Activated naive CD8-positive, alpha-beta T cell (primary cell): ENCODE results near the gene WDR48.
A peak's percentile ranks its signal among the peaks of the same experiment; 100 is the strongest.

ENCODE experiments used
- H3K27ac Mint-ChIP-seq: one replicate; pipeline ENCODE4 v1.8.0; 2021; ENCODE audit warnings: mixed read lengths
- H3K27me3 Mint-ChIP-seq: one replicate; pipeline ENCODE4 v1.8.0; 2021; ENCODE audit warnings: mixed read lengths
- H3K36me3 Mint-ChIP-seq: one replicate; pipeline ENCODE4 v1.8.0; 2021; ENCODE audit warnings: mixed read lengths
- H3K4me1 Mint-ChIP-seq: one replicate; pipeline ENCODE4 v1.8.0; 2021; ENCODE audit warnings: low read depth, mixed read lengths
- H3K4me3 Mint-ChIP-seq: one replicate; pipeline ENCODE4 v1.8.0; 2021; ENCODE audit warnings: mild to moderate bottlenecking, mixed read lengths
- H3K9me3 Mint-ChIP-seq: one replicate; pipeline ENCODE4 v1.8.0; 2021; ENCODE audit warnings: low read depth, mixed read lengths

WDR48 gene

DNA sequence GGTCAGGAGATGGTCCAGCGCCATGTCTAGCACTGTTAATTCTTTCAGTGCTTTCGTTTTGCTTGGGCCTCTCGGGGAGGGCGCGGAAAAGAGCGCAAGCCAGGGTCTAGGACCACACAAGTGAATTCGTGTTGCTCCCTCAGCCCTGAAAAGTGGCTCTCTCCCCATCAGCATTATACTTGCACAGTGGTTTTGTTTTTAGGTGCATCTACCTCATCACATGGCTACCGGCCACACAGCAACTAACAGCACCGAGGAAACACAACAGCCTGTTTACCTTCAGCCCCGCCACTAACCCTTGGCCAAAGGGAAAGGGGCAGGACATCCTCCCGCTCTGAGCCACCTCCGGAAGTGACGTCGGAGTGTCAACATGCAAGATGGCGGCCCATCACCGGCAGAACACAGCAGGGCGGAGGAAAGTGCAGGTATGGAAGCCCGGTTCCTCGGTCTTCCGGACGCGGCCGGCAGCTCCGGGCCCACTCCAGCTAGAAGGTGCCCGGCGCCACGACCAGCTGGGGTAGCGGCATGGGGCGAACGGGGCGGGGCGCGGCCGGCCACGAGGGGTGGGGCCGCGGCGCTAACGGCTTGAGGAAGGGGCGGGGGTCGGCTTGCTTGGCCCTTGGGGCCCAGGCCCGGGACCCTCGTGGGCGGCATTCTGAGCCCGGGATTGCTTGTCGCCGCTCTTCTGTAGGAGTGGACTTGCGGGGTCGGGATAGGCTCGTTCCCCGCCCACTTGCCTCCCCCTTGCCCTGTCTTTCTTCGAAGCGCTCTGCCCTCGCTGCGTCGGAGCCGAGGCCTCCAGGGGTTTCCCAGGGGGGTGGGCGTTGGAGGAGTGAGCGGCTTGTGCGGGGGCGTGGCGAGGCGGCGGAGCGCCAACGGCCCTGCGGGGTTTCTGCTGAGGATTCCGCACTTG lies at the start of gene WDR48, which contains the start of gene SCN11A:
Gene WDR48, plus strand, starts transcription at position 368 of the 913 bp plus-strand sequence. Its CDS starts 10 bp downstream, at position 378.
Gene SCN11A, minus strand, starts transcription at position 296 of the 913 bp plus-strand sequence. CDS start 101,582 bp downstream, outside the sequence.
- H3K4me3 Mint-ChIP-seq: peak within 1 kb of the TSS; percentile 97
- H3K36me3 Mint-ChIP-seq: no peaks in the 10 kb centered on the region
- H3K27me3 Mint-ChIP-seq: no peaks in the 10 kb centered on the region
- H3K27ac Mint-ChIP-seq: peak within 1 kb of the TSS; percentile 96
- no peaks in the 10 kb centered on the region for H3K9me3 Mint-ChIP-seq
- H3K4me1 Mint-ChIP-seq: peaks cover 65% of the 10 kb centered on the region

DNA sequence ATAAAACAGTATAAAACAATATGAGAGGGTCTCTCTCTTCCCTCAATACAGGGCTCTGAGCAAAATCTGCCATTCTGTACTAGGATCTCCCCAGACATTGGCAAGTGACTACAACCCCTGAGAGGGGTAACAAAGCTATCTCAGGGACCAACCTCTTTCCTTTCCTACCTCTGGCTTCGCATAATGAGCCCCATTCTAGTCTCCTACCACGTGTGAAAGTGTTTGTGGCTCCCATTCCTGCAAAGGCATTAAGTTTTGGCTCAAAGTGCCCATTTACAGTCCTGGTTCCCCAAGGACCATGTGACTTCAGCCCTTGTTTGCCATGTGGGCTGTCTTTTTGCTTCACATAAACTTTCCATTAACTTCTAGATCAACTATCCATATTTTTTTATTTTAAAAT lies 46.5 kb upstream of the WDR48 start:
- Mint-ChIP-seq H3K27ac (no peak overlapping the region), H3K4me3 (no peak overlapping the region), H3K4me1 (no peaks in the 10 kb centered on the region), H3K27me3 (peaks cover 5% of the 10 kb centered on the region), H3K36me3 (no peaks in the 10 kb centered on the region), H3K9me3 (no peaks in the 10 kb centered on the region)

GRCh38 chr3:39011191-39011736 lies 40.6 kb upstream of the WDR48 start:
- Mint-ChIP-seq H3K9me3 (no peaks in the 10 kb centered on the region), H3K27me3 (peaks cover 6% of the 10 kb centered on the region), H3K4me3 (no peak overlapping the region), H3K27ac (no peak overlapping the region), H3K4me1 (no peaks in the 10 kb centered on the region), H3K36me3 (no peaks in the 10 kb centered on the region)

- no peak overlapping the region for H3K27ac Mint-ChIP-seq
- no peaks in the 10 kb centered on the region for H3K36me3 Mint-ChIP-seq
- H3K4me1 Mint-ChIP-seq: no peaks in the 10 kb centered on the region
- H3K9me3 Mint-ChIP-seq: no peaks in the 10 kb centered on the region
- peaks cover 3% of the 10 kb centered on the region for H3K27me3 Mint-ChIP-seq
- H3K4me3 Mint-ChIP-seq: no peak overlapping the region
These were observed 38.5 kb upstream of the WDR48 start for GRCh38 chr3:39013289-39013688.

DNA sequence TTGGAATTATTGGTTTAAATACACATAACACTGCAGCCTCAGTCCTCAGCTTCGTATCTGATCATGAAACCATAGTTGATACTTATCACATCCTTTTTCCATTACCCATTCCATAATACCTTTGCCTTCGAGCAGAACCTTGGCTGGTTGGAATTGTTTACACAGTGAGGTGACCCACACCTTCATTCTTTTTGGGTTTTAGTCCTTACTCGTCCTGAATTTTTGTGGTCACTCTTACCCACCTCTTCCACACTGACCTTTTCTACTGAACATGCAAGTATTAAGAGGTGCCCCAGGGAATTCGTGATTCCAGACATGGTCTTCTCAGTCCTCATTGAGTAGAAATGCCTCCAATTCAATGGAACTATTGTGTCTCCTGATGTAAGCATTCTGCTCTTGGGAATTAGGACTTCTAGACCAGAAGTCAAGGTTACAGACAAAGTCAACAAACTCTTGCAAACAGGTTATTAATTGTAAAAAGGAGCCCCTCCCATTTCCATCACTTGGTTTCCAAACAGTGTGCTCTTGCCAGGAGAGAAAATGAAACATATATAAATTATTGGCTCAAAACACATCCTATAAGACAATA lies 37.8 kb upstream of the WDR48 start:
- Mint-ChIP-seq H3K4me3 (no peak overlapping the region), H3K9me3 (no peaks in the 10 kb centered on the region), H3K27me3 (peaks cover 3% of the 10 kb centered on the region), H3K27ac (no peak overlapping the region), H3K36me3 (no peaks in the 10 kb centered on the region), H3K4me1 (no peaks in the 10 kb centered on the region)

GRCh38 chr3:39015418-39015817 lies 36.4 kb upstream of the WDR48 start:
- H3K9me3 Mint-ChIP-seq: no peaks in the 10 kb centered on the region
- peaks cover 4% of the 10 kb centered on the region for H3K27me3 Mint-ChIP-seq
- no peak overlapping the region for H3K27ac Mint-ChIP-seq
- H3K36me3 Mint-ChIP-seq: no peaks in the 10 kb centered on the region
- no peak overlapping the region for H3K4me3 Mint-ChIP-seq
- no peaks in the 10 kb centered on the region for H3K4me1 Mint-ChIP-seq

- H3K4me3 Mint-ChIP-seq: no peak overlapping the region
- H3K27me3 Mint-ChIP-seq: peaks cover 2% of the 10 kb centered on the region
- H3K4me1 Mint-ChIP-seq: no peaks in the 10 kb centered on the region
- no peak overlapping the region for H3K27ac Mint-ChIP-seq
- H3K9me3 Mint-ChIP-seq: no peaks in the 10 kb centered on the region
- H3K36me3 Mint-ChIP-seq: no peaks in the 10 kb centered on the region
These were observed 32.5 kb upstream of the WDR48 start for GRCh38 chr3:39019299-39019698.

- Mint-ChIP-seq H3K36me3 (no peaks in the 10 kb centered on the region), H3K9me3 (no peaks in the 10 kb centered on the region), H3K27ac (no peak overlapping the region), H3K27me3 (peaks cover 2% of the 10 kb centered on the region), H3K4me3 (no peak overlapping the region), H3K4me1 (no peaks in the 10 kb centered on the region)
These were observed 30.8 kb upstream of the WDR48 start for GRCh38 chr3:39021029-39021428.

GRCh38 chr3:39021465-39022285 lies 30.1 kb upstream of the WDR48 start:
- H3K9me3 Mint-ChIP-seq: no peaks in the 10 kb centered on the region
- H3K4me3 Mint-ChIP-seq: no peak overlapping the region
- no peaks in the 10 kb centered on the region for H3K4me1 Mint-ChIP-seq
- no peaks in the 10 kb centered on the region for H3K36me3 Mint-ChIP-seq
- no peak overlapping the region for H3K27ac Mint-ChIP-seq
- H3K27me3 Mint-ChIP-seq: peaks cover 2% of the 10 kb centered on the region

- no peaks in the 10 kb centered on the region for H3K36me3 Mint-ChIP-seq
- no peaks in the 10 kb centered on the region for H3K4me1 Mint-ChIP-seq
- H3K4me3 Mint-ChIP-seq: no peak overlapping the region
- H3K27ac Mint-ChIP-seq: no peak overlapping the region
- H3K27me3 Mint-ChIP-seq: peaks cover 2% of the 10 kb centered on the region
- H3K9me3 Mint-ChIP-seq: no peaks in the 10 kb centered on the region
These were observed 29.6 kb upstream of the WDR48 start for GRCh38 chr3:39022286-39022630.

DNA sequence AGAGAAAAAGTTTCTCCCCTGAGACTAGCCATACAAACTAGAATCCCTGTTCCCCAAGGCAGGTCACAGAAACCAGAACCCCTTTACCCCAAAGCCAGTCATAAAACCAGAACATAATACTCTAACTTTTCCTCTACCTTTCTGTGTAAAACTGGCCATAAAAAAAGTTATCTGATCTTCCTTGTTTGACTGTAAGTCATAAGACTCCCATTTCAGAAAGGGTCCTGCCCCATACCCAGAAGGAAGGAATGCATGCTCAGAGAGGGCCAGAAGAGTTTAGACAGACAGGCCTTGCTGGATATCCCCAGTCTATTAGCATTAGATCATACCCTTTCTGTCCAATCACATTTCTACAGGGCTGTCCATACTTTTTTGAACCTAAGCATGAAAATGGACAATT lies 27.3 kb upstream of the WDR48 start:
- H3K27me3 Mint-ChIP-seq: peaks cover 2% of the 10 kb centered on the region
- H3K27ac Mint-ChIP-seq: no peak overlapping the region
- H3K4me3 Mint-ChIP-seq: no peak overlapping the region
- no peaks in the 10 kb centered on the region for H3K4me1 Mint-ChIP-seq
- H3K36me3 Mint-ChIP-seq: no peaks in the 10 kb centered on the region
- H3K9me3 Mint-ChIP-seq: no peaks in the 10 kb centered on the region

DNA sequence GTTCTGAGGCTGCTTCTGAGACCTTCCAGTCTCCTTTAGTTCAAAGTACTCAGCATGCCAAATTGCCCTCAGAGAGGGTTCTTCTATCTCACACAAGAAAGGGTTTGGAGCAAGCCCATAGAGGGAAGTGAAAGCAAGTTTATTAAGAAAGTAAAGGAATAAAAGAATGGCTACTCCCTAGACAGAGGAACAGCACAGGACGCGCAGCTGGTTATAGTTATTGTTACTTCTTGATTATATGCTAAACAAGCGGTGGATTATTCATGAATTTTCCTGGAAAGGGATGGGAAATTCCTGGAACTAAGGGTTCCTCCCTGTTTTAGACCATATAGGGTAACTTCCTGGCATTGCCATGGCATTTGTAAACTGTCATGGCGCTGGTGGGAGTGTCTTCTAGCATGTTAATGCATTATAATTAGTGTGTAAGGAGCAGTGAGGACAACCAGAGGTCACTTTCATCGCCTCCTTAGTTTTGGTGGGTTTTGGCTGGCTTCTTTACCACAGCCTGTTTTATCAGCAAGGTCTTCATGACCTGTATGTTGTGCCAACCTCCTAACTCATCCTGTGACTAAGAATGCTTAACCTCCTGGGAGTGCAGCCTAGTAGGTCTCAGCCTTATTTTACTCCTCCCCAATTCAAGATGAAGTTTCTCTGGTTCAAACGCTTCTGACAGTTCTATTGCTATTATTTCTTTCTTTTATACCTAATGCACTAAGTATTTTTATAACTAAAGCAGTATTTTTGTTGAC lies 26.4 kb upstream of the WDR48 start:
- no peaks in the 10 kb centered on the region for H3K4me1 Mint-ChIP-seq
- H3K36me3 Mint-ChIP-seq: no peaks in the 10 kb centered on the region
- no peak overlapping the region for H3K4me3 Mint-ChIP-seq
- no peak overlapping the region for H3K27ac Mint-ChIP-seq
- no peaks in the 10 kb centered on the region for H3K9me3 Mint-ChIP-seq
- no peaks in the 10 kb centered on the region for H3K27me3 Mint-ChIP-seq

GRCh38 chr3:39028546-39028945 lies 23.3 kb upstream of the WDR48 start:
- H3K9me3 Mint-ChIP-seq: no peaks in the 10 kb centered on the region
- no peaks in the 10 kb centered on the region for H3K27me3 Mint-ChIP-seq
- H3K4me1 Mint-ChIP-seq: no peaks in the 10 kb centered on the region
- H3K4me3 Mint-ChIP-seq: no peak overlapping the region
- no peaks in the 10 kb centered on the region for H3K36me3 Mint-ChIP-seq
- H3K27ac Mint-ChIP-seq: no peak overlapping the region

DNA sequence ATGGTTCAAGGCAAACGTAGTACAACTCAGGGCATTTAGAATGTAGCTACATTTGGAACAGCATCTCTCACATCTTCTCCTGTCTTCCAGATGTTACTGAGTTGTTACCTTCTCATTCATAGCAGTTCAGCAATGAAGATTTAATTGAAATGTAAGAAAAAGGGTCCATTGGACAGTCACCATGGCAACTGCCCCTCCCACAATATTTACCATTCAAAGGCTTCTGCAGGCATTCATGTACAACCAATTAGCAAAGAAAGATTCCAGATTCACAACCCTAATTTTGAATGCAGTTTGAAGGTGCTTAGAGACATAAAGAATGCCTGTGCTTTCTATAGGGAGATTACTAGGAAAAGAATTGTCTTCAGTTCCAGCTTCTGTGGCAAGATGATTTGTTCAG lies 22.3 kb upstream of the WDR48 start:
- Mint-ChIP-seq H3K9me3 (peaks cover 5% of the 10 kb centered on the region), H3K4me1 (no peaks in the 10 kb centered on the region), H3K36me3 (peaks cover 3% of the 10 kb centered on the region), H3K27ac (no peak overlapping the region), H3K27me3 (no peaks in the 10 kb centered on the region), H3K4me3 (no peak overlapping the region)
